ENCODE measurements around the gene PALM. TPM values are rescaled to one million over a fixed set of nuclear protein-coding genes. Genes with fewer than 3 reads are reported as not detected.

PALM gene
- total RNA-seq, 5 donors from 2014 or later (not counting 1 experiment from before 2014, with no cell fraction given) = 0.19 to 0.57 (median 0.41) TPM; not detected in 1

DNA sequence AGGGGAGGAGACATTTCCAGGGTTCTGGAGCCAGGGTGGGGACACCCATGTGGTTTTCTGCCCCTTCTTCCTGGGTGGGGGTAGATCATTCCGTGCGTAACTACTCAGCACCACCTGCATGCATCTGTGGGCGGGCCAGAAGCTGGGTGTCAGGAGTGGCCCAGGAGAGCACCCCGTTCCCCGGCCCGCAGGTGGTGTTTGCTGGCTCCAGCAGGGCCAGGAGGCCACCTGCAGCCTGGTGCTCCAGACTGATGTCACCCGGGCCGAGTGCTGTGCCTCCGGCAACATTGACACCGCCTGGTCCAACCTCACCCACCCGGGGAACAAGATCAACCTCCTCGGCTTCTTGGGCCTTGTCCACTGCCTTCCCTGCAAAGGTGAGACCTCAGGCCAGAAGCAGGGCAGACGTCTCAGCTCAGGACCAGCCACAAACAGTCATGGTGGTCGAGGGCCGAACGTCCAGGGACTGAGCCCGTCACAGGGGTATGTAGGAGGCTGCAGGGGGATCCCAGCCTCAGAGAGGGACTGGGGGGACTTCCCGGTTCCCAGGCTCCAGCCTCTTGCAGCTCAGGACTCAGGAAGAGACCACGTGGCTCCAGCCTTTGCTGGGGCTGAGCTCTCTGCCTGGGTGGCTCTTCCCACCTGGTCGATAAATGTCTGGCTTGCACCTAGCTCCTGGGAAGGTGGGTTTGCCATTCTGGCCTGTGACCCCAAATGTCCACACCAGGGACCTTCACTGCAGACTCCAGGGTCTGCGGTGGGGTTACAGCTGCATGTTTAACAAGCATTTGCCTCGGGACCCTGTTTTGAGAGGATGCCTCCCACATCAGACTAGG lies 30.9 kb upstream of the PALM start:
- H3K4me1 Mint-ChIP-seq = peaks cover 9 to 11% (median 11%) of the 10 kb centered on the region in 3 donors
- peak overlapping the region; percentile 21 to 42 (median 37) for H3K4me3 Mint-ChIP-seq
- ATAC-seq (replicated peaks in 1 of 4) (no peak), DNase-seq (no peak)
- Histone ChIP-seq H3K9me3 (no peaks in the 10 kb centered on the region), H3K27ac (ENCODE audit: low read length) (no peak overlapping the region), H3K4me3 (ENCODE audit: control insufficient read depth in 1 of 2, extremely low read depth in 1 of 2, low read length in 1 of 2) (no peak overlapping the region), H3K36me3 (ENCODE audit: control insufficient read depth in 2 of 2, extremely low read depth in 1 of 2, insufficient read depth in 1 of 2, low read length in 1 of 2) (no peaks in the 10 kb centered on the region), H3K4me1 (ENCODE audit: control insufficient read depth in 1 of 2, extremely low read depth in 1 of 2, insufficient read depth in 2 of 2, low read length in 2 of 2) (peaks cover 5 to 31% of the 10 kb centered on the region in 2 experiments), H3K27me3 (replicated peaks in 1 of 2; ENCODE audit: control insufficient read depth in 2 of 2, extremely low read depth in 1 of 2, insufficient read depth in 2 of 2, low read length in 1 of 2) (peaks cover 0 to 53% of the 10 kb centered on the region in 2 experiments)
- ChIA-PET POLR2A (interaction anchor here in 1 of 2 donors (0.5 kb wide), 2 partner anchors 668 to 735 kb away, joined by 4 to 6 read pairs; no protein-coding TSS in a partner anchor), CTCF (interaction anchor here in 1 of 2 donors (1.0 kb wide), 1 partner anchor 44 kb away, joined by 3 read pairs; the partner anchor contains the start of gene POLRMT)
- 70% methylated on average over 18 of the region's 22 CpGs for WGBS (ENCODE audit: insufficient coverage)
- no peak overlapping the region for H3K27ac Mint-ChIP-seq
- no peaks in the 10 kb centered on the region for H3K9me3 Mint-ChIP-seq
- H3K27me3 Mint-ChIP-seq = peaks cover 13 to 24% of the 10 kb centered on the region in 2 donors
- H3K36me3 Mint-ChIP-seq = no peaks in the 10 kb centered on the region

GRCh38 chr19:678791-679388 lies 29.8 kb upstream of the PALM start:
- peaks cover 9 to 18% of the 10 kb centered on the region in 2 donors for H3K27me3 Mint-ChIP-seq
- ChIA-PET POLR2A (no interaction called here), CTCF (interaction anchor here in 1 of 2 donors (0.5 kb wide), 1 partner anchor 11 kb away, joined by 3 read pairs; no protein-coding TSS in a partner anchor)
- H3K4me3 Mint-ChIP-seq = peak overlapping the region; percentile 63 to 73 (median 70)
- H3K36me3 ChIP-seq (ENCODE audit: control insufficient read depth in 2 of 2, extremely low read depth in 1 of 2, insufficient read depth in 1 of 2, low read length in 1 of 2) = no peaks in the 10 kb centered on the region
- no peak overlapping the region for H3K27ac Mint-ChIP-seq
- H3K4me3 ChIP-seq (ENCODE audit: control insufficient read depth in 1 of 2, extremely low read depth in 1 of 2, low read length in 1 of 2) = peak overlapping the region in 1 of 2 donors; percentile 66
- no peaks in the 10 kb centered on the region for H3K9me3 ChIP-seq
- DNase-seq (no peak), ATAC-seq (replicated peaks in 1 of 4) (no peak)
- H3K27ac ChIP-seq (ENCODE audit: low read length) = no peak overlapping the region
- no peaks in the 10 kb centered on the region for H3K36me3 Mint-ChIP-seq
- peaks cover 9 to 11% (median 11%) of the 10 kb centered on the region in 3 donors for H3K4me1 Mint-ChIP-seq
- 97% methylated on average over 7 of the region's 16 CpGs for WGBS (ENCODE audit: insufficient coverage)
- peaks cover 0 to 42% of the 10 kb centered on the region in 2 experiments for H3K27me3 ChIP-seq (replicated peaks in 1 of 2; ENCODE audit: control insufficient read depth in 2 of 2, extremely low read depth in 1 of 2, insufficient read depth in 2 of 2, low read length in 1 of 2)
- H3K4me1 ChIP-seq (ENCODE audit: control insufficient read depth in 1 of 2, extremely low read depth in 1 of 2, insufficient read depth in 2 of 2, low read length in 2 of 2) = peaks cover 5 to 31% of the 10 kb centered on the region in 2 experiments
- H3K9me3 Mint-ChIP-seq = no peaks in the 10 kb centered on the region

- peaks cover 6 to 17% of the 10 kb centered on the region in 2 donors for H3K27me3 Mint-ChIP-seq
- peak in 13 of 35 experiments; percentile 16 to 49 (median 34) for DNase-seq
- ChIA-PET CTCF (interaction anchor here in 1 of 2 donors (0.5 to 0.7 kb wide), 2 partner anchors 12 to 993 kb away, joined by 3 to 4 read pairs; no protein-coding TSS in a partner anchor), POLR2A (no interaction called here)
- no peaks in the 10 kb centered on the region for H3K36me3 Mint-ChIP-seq
- H3K9me3 Mint-ChIP-seq = no peaks in the 10 kb centered on the region
- H3K4me1 Mint-ChIP-seq = peaks cover 9 to 11% (median 11%) of the 10 kb centered on the region in 3 donors
- ATAC-seq (replicated peaks in 1 of 4) = peak in 1 of 4 experiments; percentile 1
- peak overlapping the region; percentile 65 to 90 (median 70) for H3K4me3 Mint-ChIP-seq
- H3K4me3 ChIP-seq (ENCODE audit: control insufficient read depth in 1 of 2, extremely low read depth in 1 of 2, low read length in 1 of 2) = peak overlapping the region; percentile 44 to 66
- H3K9me3 ChIP-seq = no peaks in the 10 kb centered on the region
- peaks cover 5 to 31% of the 10 kb centered on the region in 2 experiments for H3K4me1 ChIP-seq (ENCODE audit: control insufficient read depth in 1 of 2, extremely low read depth in 1 of 2, insufficient read depth in 2 of 2, low read length in 2 of 2)
- no peaks in the 10 kb centered on the region for H3K36me3 ChIP-seq (ENCODE audit: control insufficient read depth in 2 of 2, extremely low read depth in 1 of 2, insufficient read depth in 1 of 2, low read length in 1 of 2)
- H3K27ac Mint-ChIP-seq = no peak overlapping the region
- WGBS (ENCODE audit: insufficient coverage) = 6% methylated on average over 69 of the region's 69 CpGs
- H3K27ac ChIP-seq (ENCODE audit: low read length) = no peak overlapping the region
- peaks cover 0 to 34% of the 10 kb centered on the region in 2 experiments for H3K27me3 ChIP-seq (replicated peaks in 1 of 2; ENCODE audit: control insufficient read depth in 2 of 2, extremely low read depth in 1 of 2, insufficient read depth in 2 of 2, low read length in 1 of 2)
These were observed 29.1 kb upstream of the PALM start for GRCh38 chr19:679418-680286.

- Histone ChIP-seq H3K9me3 (no peaks in the 10 kb centered on the region), H3K27ac (ENCODE audit: low read length) (peak overlapping the region; percentile 76), H3K27me3 (replicated peaks in 1 of 2; ENCODE audit: control insufficient read depth in 2 of 2, extremely low read depth in 1 of 2, insufficient read depth in 2 of 2, low read length in 1 of 2) (peaks cover 0 to 26% of the 10 kb centered on the region in 2 experiments), H3K36me3 (ENCODE audit: control insufficient read depth in 2 of 2, extremely low read depth in 1 of 2, insufficient read depth in 1 of 2, low read length in 1 of 2) (no peaks in the 10 kb centered on the region), H3K4me1 (ENCODE audit: control insufficient read depth in 1 of 2, extremely low read depth in 1 of 2, insufficient read depth in 2 of 2, low read length in 2 of 2) (peaks cover 5 to 31% of the 10 kb centered on the region in 2 experiments), H3K4me3 (ENCODE audit: control insufficient read depth in 1 of 2, extremely low read depth in 1 of 2, low read length in 1 of 2) (peak overlapping the region; percentile 59 to 64)
- Mint-ChIP-seq H3K27me3 (peaks cover 0 to 10% of the 10 kb centered on the region in 2 donors), H3K36me3 (no peaks in the 10 kb centered on the region), H3K4me1 (peaks cover 5 to 9% (median 7%) of the 10 kb centered on the region in 3 donors), H3K9me3 (no peaks in the 10 kb centered on the region), H3K4me3 (peak overlapping the region; percentile 70 to 90 (median 89)), H3K27ac (peak overlapping the region; percentile 97 to 100)
- CTCF ChIA-PET = interaction anchor here (0.6 to 0.7 kb wide), 2 partner anchors 147 to 992 kb away, joined by 3 to 4 read pairs; partner anchors contain the start of gene AZU1 (in 1 of the 2)
- peak; percentile 80 to 86 (median 83) for ATAC-seq (replicated peaks in 1 of 4)
- DNase-seq = peak; percentile 96 to 100 (median 100)
- POLR2A ChIA-PET = interaction anchor here in 1 of 2 donors (0.5 to 1.0 kb wide), 2 partner anchors 20 to 595 kb away, joined by 7 to 8 read pairs; partner anchors contain the start of gene FAM174C
- under 1% methylated on average over 62 of the region's 70 CpGs for WGBS (ENCODE audit: insufficient coverage)
These were observed 28.3 kb upstream of the PALM start for GRCh38 chr19:680287-681028.

Data from T-cell (primary cell).